LNCaP clone FGC (cell line): Measurements from ENCODE around the gene TMBIM6.
"Not testable (repeated sequence)": the region's sequence is repeated elsewhere in the genome, so short reads cannot be mapped to it uniquely, and the experiment has no call there.

Experiments
- DNase-seq: peaks from one replicate; pipeline ENCODE4 v3.0.0-alpha.2; 2011; ENCODE audit warnings: low read depth
- H3K4me3 ChIP-seq: 2 replicates; pipeline ENCODE4 v1.5.1; 2011; ENCODE audit warnings: mild to moderate bottlenecking, low read depth, low read length, control low read depth
- TF ChIP-seq, protein P1 (sequence below): IDR thresholded peaks from 2 replicates; pipeline ENCODE4 v1.5.1; 2012; ENCODE audit warnings: mild to moderate bottlenecking; ENCODE audit not compliant: control insufficient read depth, insufficient read depth; ENCODE audit errors: extremely low read depth

TMBIM6 gene

DNA sequence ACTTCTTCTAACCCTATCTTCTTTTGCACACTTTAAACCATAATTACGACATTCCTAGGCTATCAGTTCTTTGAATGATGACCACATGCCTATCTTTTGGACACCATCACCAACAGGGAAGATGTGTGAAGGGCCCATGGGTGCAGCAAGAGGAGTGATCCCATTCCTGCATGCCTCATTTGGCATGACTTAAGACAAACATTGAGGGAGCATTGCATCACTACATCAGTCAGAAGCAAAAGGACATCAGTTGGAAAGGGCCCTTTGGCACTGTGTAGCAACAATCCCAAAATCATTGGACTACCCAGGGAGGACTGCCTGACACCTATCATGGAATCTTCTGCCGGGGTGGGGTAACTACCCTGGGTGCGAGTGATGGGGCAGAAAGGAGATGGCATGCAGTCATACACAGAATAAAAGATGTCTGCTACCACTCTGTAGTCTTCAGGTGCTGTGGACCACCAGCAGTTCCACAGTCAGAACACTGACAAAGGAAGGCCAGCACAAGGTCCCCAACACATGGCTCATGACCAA lies 10.7 kb upstream of the TMBIM6 start:
- no peak for DNase-seq
- no peak overlapping the region for H3K4me3 ChIP-seq
- TF ChIP-seq, protein P1, sequence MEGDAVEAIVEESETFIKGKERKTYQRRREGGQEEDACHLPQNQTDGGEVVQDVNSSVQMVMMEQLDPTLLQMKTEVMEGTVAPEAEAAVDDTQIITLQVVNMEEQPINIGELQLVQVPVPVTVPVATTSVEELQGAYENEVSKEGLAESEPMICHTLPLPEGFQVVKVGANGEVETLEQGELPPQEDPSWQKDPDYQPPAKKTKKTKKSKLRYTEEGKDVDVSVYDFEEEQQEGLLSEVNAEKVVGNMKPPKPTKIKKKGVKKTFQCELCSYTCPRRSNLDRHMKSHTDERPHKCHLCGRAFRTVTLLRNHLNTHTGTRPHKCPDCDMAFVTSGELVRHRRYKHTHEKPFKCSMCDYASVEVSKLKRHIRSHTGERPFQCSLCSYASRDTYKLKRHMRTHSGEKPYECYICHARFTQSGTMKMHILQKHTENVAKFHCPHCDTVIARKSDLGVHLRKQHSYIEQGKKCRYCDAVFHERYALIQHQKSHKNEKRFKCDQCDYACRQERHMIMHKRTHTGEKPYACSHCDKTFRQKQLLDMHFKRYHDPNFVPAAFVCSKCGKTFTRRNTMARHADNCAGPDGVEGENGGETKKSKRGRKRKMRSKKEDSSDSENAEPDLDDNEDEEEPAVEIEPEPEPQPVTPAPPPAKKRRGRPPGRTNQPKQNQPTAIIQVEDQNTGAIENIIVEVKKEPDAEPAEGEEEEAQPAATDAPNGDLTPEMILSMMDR = no peak

DNA sequence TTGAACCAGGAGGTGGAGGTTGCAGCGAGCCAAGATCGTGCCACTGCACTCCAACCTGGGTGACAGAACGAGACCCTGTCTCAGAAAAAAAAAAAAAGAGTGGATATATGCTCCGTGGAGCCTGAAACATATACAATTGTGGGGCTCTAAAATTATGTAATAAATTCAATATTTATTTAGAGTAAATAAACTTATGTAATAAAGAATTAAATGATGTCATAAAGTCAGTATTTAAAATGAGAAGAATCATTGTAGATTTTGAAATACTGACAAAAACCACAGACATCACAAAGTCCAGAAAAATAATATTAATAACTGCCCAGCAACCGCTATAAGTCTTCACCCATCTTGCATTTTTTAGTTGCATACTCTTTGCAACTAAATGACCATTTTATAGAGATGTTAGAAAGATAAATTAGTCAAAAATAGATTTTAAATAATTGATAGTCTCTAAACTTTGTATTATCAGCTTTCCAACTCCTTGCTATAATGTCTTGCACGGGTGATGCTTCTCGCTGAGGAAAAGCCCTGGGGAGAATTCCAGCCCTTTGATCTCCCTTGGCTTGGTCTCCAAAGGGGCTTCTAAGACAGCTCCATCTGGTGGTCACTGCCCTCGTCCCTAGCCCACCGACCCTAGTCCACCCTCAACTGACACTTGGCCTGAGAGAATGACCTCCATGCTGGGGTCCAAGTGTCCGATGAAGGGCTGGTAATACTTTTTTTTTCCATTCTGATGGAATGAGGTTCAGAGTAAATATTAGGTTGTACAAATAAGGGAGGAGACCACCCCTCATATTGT lies 7.9 kb upstream of the TMBIM6 start:
- H3K4me3 ChIP-seq = no peak overlapping the region
- no peak for DNase-seq
- TF ChIP-seq, protein P1 = no peak

DNA sequence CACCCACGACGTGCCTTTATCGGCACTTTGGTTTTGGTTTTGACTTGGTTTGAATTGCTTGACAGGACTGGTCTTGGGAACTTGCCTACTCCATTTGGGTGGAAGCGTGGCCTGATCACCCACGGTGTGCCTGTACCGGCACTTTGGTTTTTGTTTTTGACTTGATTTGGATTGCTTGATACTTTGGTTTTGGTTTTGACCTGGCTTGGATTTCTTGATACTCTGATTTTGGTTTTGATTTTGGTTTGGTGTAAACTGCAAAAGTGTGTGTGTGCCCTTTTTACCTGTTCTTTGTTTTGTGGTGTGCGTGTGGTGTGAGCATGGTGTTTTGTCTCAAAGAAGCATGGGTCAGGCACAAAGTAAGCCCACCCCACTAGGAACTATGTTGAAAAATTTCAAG lies 6.5 kb upstream of the TMBIM6 start:
- not testable (repeated sequence) for H3K4me3 ChIP-seq

DNA sequence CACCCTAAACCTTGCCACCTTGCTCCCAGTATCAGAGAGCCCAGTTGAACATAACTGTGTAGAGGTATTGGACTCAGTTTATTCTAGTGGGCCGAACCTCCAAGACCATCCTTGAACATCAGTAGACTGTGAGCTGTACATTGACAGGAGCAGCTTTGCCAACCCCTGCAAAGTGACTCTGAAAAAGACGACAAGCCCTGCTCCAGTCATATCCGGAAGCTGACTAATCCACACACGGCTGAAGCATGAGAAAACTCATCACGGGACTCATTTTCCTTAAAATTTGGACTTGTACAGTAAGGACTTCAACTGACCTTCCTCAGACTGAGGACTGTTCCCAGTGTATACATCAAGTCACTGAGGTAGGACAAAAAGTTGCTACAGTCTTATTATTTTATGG lies 2.6 kb upstream of the TMBIM6 start:
- not testable (repeated sequence) for H3K4me3 ChIP-seq, DNase-seq

More for the DNA sequence above, 6.5 kb upstream of the TMBIM6 start:
- not testable (repeated sequence) for DNase-seq

DNA sequence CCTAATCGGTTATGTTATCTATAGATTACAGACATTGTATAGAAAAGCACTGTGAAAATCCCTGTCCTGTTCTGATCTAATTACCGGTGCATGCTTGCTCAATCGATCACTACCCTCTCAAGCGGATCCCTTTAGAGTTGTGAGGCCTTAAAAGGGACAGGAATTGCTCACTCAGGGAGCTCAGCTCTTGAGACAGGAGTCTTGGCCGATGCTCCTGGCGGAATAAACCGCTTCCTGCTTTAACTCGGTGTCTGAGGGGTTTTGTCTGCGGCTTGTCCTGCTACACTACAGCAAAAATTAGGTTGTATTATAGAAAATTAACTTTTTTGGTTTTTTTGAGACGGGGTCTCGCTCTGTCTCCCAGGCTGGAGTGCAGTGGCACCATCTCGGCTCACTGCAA lies 1.1 kb upstream of the TMBIM6 start:
- DNase-seq, H3K4me3 ChIP-seq: not testable (repeated sequence)

DNA sequence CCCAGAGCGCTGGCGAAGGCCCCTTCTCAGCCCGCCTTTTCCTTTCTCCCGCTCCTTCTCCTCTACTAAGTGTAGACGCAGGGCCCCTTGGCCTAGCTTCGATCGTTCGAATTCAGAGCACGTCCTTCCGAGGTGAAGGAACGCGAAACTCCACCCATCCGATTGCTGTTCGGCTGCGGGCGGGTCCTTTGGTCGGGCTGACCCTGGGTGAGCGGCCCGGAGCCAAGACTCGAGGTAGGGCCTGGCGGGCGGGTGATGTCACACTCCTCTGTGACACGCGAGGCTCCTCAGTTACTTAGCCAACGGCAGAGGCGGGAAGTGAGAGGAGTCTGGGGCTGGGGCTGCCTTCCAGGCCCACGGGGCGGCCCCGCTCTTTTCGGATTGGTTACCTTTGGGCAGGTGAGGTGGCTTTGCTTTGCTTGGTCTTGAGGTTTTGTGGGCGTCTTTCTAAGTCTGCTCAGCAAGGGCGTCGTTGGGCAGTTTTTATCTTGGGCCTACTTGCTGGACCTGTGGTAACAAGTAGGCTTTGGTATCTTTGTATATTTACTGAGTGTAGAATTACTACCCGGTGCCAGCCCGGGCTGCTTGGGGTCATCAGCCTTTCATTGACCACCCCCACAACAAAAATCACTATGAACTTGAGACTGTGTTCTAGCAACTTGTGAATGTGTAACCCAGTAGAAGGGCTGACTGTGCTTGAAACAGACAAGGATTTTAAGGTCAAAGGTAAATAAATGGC lies 694 bp downstream of the TMBIM6 start:
- H3K4me3 ChIP-seq = peak overlapping the region; percentile 89
- DNase-seq = peak; percentile 71
- TF ChIP-seq, protein P1 = no peak

DNA sequence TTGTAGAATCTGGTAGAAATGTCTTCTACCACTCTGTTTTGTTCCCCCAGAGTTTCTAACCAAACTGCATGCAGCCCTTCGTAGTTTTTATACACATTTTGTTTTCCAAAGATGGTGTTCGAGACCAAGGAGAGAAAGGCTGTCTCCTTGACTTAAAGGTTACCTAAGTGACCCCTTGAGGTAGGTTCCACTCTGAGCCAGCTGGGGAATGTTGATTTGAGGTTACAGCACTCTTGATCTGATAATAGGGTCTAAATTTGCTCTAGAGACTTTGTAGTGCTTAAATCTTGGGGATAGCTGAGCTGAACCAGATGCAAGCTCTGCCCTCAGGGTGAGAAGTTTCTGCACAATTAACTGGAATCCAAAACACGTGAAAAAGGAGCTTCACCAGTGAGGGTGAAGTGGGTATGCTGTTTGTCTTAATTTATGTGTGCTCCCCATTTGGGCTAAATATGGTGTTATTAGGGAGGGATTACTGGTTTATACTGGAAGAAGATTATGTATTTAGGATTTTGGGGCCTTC lies 3.1 kb downstream of the TMBIM6 start:
- DNase-seq = no peak
- TF ChIP-seq, protein P1 = no peak
- H3K4me3 ChIP-seq = no peak overlapping the region

DNA sequence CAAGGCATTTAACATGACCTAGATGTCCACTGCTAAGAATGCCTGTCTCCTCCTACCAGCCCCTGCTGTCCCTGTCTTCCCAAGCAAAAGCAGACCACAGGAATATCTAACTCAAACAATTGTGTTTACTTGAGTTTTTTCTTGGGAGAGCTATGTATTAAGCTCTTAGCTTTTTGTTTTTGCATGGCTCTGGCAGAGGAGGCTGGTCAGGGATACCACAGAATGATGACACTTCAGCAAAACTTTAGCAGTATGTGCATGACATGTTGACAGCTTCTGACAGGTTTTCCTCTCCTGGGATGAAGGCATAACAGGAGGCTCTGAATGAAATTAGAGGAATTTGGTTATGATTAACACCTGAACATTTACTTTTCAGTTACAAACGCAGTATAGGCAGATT lies 6.9 kb downstream of the TMBIM6 start:
- no peak for DNase-seq
- TF ChIP-seq, protein P1 = no peak
- H3K4me3 ChIP-seq = no peak overlapping the region
